GM12864 (cell line): ENCODE measurements around the gene COP1.
"Not testable (repeated sequence)": the region's sequence is repeated elsewhere in the genome, so short reads cannot be mapped to it uniquely, and the experiment has no call there.

Source experiments
- DNase-seq: peaks from one replicate; pipeline ENCODE4 v3.0.0-alpha.2; 2011; ENCODE audit warnings: low read depth
- H3K4me3 ChIP-seq: 2 replicates; pipeline ENCODE4 v1.5.1; 2011; ENCODE audit warnings: mild to moderate bottlenecking, low read depth, low read length, control low read depth
- CTCF ChIP-seq: IDR thresholded peaks from 2 replicates; pipeline ENCODE4 v1.5.1; 2011; ENCODE audit warnings: low read depth, mild to moderate bottlenecking, moderate library complexity, low read length, control low read depth, inconsistent platforms; ENCODE audit errors: missing control alignments

The COP1 gene

GRCh38 chr1:176211396-176212165 lies 4.5 kb upstream of the COP1 start:
- DNase-seq: no peak
- no peak overlapping the region for H3K4me3 ChIP-seq
- TF ChIP-seq CTCF: no peak

GRCh38 chr1:176208034-176208433 lies 948 bp upstream of the COP1 start:
- peak overlapping the region; percentile 98 for H3K4me3 ChIP-seq
- no peak for TF ChIP-seq CTCF
- DNase-seq: no peak

- no peak for TF ChIP-seq CTCF
- H3K4me3 ChIP-seq: peak overlapping the region; percentile 98
- no peak for DNase-seq
Measured at GRCh38 chr1:176206006-176206960, 803 bp downstream of the COP1 start.

GRCh38 chr1:176205332-176205914 lies 1.7 kb downstream of the COP1 start:
- DNase-seq: no peak

GRCh38 chr1:176204655-176205054 lies 2.4 kb downstream of the COP1 start:
- DNase-seq: not testable (repeated sequence)
- peak overlapping the region; percentile 98 for H3K4me3 ChIP-seq

More at GRCh38 chr1:176205332-176205914, 1.7 kb downstream of the COP1 start:
- TF ChIP-seq CTCF: no peak
- peak overlapping the region; percentile 98 for H3K4me3 ChIP-seq

- TF ChIP-seq CTCF: no peak
- peak overlapping the region; percentile 42 for H3K4me3 ChIP-seq
- no peak for DNase-seq
Measured at GRCh38 chr1:176203735-176204134, 3.4 kb downstream of the COP1 start.

- no peak for DNase-seq
- no peak for TF ChIP-seq CTCF
Measured at GRCh38 chr1:176201568-176201967, 5.5 kb downstream of the COP1 start.

More at GRCh38 chr1:176201568-176201967, 5.5 kb downstream of the COP1 start:
- H3K4me3 ChIP-seq: no peak overlapping the region
